DMS114 treated with DMSO at 0.1 percent for 48 hours (cell line): Measurements from ENCODE around the gene RAB21.
A peak's percentile ranks its signal among the peaks of the same experiment; 100 is the strongest.
"Not testable (repeated sequence)": the region's sequence is repeated elsewhere in the genome, so short reads cannot be mapped to it uniquely, and the experiment has no call there.

Experiments
- DNase-seq: peaks from one replicate; lab custom pipeline; 2025; ENCODE audit not compliant: unreplicated experiment; lab: John Stamatoyannopoulos, UW

RAB21 gene

DNA sequence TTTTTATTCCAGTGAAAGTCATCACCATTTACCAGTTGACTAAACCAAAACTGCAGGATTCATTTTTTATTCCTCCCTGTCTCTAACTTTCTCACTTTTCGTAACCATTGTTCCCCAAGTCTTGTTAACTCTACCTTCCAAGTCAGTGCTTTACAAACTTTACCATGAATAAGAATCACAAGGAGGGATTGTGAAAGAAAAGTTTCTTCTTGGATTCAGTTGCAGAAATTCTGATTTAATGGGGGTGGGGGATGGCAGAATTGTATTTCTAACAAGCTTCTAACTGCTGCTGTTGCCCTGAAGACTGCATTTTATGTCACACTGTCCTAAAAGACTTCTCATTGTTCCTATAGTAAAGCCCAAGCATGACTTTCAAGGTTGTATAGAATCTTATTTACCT lies 5.0 kb upstream of the RAB21 start:
- DNase-seq: no peak

- no peak for DNase-seq
These were observed 1.8 kb upstream of the RAB21 start for GRCh38 chr12:71752891-71753290.

DNA sequence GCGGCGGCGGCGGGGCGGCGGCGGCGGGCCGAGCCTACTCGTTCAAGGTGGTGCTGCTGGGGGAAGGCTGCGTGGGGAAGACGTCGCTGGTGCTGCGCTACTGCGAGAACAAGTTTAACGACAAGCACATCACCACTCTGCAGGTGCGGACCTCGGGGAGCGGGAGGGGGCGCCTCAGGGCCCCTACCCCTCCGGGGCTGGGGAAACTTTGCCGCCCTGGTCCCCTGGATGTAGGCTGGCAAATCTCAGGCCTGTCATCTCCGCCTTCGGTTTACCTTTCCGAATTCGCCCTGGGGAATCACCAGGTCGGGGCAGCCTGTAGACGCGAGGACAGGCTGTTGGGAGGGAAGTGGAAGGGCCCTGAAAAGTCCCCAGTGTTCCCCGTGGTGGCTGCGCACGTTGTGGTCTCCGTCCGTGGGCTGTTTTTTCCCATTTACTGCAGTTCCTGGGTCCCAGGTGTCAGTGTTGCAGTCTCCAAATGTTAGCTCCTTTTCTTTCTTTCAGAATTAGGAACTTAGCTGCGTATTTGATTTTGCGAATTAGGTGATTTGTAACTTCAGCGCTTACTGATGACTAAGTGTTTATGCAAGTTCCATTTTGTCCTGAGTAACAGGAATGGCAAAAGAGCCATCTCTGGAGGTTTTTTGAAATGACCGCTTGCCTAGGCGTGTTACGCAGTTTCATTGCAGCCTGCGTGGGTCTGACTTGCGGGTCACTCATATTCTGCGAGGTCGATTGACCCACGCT lies 656 bp downstream of the RAB21 start:
- peak; percentile 13 for DNase-seq

- no peak for DNase-seq
These were observed 1.5 kb downstream of the RAB21 start for GRCh38 chr12:71756054-71756690.

- DNase-seq: no peak
These were observed 5.3 kb downstream of the RAB21 start for GRCh38 chr12:71759941-71760340.

DNA sequence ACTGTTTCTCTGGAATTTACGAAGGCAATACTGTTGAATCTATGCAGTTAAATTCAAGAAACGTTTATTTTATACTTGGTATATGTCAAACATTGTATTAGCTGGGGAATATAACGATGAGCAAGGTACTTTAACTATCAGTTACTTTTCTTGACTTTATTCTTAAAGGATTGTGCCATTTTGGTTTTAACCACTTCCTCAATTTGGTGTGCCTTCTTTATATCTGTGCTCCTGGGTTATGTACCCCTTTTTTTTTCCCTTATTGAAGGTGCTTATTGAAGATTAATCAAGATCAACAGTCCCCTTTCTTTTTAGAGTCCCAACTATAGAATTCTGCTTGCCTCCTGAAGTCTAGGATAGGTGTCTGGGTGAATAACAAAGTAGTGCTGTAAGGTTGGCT lies 5.8 kb downstream of the RAB21 start:
- no peak for DNase-seq

GRCh38 chr12:71761354-71761753 lies 6.7 kb downstream of the RAB21 start:
- DNase-seq: not testable (repeated sequence)

DNA sequence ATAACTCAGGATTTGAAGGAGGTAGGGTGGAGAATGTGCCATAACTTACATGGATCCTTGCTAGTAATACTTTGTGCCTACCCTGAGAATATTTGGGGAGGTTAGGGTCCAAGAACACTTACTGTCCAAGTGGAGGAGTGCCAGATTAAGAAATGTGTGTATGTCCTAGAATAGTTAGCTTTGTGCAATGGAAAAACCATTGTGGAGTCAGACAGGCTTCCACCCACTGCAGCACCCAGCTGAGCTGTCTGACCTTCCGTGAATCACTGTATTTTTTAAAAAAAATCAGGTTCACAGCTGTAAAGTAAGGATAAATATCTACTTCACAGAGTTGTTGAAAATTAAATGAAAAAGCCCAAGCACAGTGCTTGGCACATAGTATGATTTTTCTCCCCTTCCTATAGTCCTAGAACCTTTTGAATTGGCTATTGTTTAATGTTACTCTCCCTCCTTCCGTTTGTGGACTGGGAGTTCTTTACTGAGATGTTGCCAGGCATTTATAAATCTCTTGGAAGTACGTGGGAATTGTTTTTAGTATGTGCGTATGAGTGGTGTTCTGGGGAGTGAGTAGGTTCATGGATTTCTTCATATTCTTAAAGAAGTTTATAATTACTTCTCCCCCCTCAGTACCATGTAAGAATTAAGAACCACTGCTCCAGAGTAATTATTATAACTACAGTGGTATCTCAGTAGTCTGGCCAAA lies 9.2 kb downstream of the RAB21 start:
- no peak for DNase-seq

DNA sequence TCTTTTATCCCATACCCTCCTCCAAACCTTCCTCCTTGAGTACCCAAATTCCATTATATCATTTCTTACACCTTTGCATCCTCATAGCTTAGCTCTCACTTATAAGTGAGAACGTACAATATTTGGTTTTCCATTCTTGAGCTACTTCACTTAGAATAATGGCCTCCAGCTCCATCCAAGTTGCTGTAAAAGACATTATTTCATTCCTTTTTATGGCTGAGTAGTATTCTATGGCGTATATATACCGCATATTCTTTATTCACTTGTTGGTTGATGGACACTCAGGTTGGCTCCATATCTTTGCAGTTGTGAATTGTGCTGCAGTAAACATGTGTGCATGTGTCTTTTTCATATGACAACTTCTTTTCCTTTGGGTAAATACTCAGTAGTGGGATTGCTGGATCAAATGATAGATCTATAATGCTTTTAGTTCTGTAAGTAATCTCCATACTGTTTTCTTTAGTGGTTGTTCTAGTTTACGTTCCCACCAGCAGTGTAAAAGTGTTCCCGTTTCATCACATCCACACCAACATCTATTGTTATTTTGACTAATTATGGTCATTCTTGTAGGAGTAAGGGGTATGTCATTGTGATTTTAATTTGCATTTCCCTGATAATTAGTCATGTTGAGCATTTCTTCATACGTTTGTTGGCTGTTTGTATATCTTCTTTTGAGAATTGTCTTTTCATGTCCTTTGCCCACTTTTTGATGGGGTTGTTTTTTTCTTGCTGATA lies 10.1 kb downstream of the RAB21 start:
- DNase-seq: no peak

GRCh38 chr12:71766202-71766601 lies 11.5 kb downstream of the RAB21 start:
- DNase-seq: no peak

DNA sequence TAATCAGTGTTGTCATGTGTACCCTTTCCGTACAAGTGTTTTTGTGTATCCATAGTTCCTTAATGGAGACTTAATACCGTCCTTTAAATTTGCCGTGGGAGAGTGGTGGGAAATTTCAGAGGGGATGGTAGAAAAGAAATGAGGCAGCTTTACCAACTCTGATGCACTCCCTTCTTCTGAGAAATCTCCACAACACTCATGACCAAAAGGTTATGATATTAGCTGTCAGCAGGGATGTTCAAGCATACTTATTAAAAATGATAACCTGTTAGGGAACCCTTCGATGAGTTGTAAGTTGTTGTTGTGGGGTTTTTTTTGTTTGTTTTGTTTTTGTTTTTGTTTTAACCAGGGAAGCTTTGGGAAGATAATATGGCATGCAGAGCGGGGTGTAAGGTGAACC lies 12.5 kb downstream of the RAB21 start:
- DNase-seq: no peak

- no peak for DNase-seq
These were observed 14.2 kb downstream of the RAB21 start for GRCh38 chr12:71768900-71769299.

DNA sequence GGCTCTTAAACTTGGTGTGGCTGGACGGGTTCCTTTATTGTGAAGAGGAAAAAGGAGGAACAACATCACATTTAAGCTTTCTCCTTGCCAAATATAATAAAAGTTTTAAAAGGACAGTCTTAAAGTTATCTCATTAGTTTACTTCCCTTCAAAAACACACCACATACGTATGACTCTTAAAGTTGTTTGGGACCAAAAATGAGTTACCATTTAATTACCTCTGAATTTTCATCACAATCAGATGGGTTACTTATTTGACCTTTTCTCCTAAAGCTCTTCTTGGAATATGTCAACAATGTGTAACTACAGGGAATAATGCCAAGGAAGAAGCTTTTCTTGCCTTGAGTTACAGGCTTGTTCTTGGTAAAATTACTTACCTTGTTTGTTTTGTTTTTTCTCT lies 16.4 kb downstream of the RAB21 start:
- DNase-seq: no peak

DNA sequence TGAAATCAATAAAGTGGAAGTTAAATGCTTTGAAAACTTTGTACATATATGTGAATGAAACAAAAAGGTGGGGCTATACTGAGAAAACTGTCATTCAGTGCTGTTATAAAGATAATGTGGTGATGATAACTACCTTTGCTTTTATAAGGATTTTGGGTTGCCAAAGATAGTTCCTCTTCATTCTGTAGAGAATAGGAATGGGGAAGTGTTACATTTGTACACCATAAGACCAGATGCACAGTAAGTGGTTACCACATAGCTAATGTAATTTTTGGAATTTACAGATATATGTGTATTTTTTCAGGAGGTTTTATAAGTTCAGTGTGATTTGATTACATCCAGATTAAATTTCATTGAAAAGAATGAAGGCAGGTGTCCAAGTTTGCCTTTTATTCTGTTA lies 18.1 kb downstream of the RAB21 start:
- no peak for DNase-seq

DNA sequence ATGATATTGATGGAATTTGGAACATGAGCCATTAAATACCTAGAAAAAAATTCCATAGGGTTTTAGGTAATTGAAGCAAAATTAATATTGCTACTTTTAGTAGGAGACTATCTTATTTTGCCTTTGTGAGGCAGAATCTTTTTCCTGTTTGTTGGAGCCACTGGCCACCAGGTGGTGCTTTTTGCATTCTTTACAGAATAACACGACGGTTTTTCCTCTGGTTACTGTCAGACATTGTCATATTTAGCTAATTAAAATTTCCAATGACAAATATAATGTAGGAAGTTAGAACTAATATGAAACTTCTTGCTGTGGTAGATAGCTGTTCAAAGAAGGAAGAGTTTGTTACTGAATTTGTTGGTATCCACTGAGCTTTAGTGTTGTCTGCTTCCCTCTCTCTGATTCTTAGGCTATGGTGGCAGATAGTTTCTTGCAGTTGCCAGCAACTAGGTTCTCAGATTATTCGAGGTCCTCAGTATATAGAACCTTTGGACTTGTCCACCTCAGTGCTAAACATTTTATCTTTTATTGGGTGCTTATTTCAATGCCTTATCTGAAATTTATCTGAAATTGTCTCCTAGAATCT lies 25.7 kb downstream of the RAB21 start:
- peak; percentile 21 for DNase-seq

GRCh38 chr12:71782017-71782416 lies 27.4 kb downstream of the RAB21 start:
- no peak for DNase-seq

DNA sequence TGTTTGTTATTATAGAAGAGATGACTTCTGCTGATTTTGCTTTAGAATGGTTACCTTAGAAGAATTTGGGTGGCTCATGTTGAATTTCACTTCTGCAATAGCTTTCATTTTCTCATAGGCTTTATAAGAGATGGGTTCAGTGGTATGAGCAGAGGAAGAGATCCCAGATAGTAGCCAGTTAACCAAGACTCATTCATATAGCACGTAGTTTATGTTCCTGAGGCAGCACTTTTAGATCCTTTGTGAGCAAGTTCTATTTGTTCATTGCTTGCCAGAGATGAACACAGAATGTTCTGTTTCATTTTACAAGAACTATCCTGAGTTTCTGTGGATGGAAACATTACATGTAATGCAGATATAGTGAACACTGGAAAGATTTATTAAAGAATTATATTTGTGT lies 32.2 kb downstream of the RAB21 start:
- DNase-seq: no peak

DNA sequence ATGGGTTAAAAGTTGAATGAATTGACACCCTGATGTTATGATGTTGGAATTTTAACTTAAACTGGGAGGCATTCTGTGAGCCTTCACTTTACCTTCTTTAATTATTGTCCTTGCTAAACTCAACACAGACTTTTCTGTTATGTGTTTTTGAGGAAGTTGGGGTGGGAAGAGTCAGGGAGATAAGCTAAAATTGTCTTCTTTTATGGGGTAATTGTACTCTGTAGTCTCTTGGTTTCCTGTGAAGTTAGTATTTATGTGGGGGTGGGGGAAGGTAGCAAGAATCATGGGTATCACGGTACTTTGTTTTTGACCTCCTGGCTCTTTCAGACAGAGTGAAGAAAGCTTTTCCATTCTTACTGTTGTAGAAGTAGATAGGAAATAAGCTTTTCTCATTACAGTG lies 32.9 kb downstream of the RAB21 start:
- DNase-seq: no peak

DNA sequence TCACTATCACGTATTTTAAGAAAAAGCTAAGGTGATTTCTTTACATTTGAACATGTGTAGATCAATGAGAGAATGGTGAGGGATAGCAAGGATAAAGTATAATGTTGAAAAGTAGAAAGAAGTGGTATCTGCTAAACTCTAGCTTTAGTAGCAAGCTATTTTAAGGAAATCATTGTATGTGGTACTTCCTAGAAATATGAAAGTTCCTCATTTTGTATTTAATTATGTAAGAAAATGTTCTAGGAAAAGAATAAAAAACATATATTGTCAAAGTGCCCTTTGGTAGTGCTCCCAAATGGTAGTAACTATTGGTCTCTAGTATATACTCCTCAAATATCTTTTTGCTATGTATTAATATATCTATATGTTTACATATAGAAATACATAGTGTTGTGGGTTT lies 35.7 kb downstream of the RAB21 start:
- DNase-seq: no peak

- no peak for DNase-seq
These were observed 36.9 kb downstream of the RAB21 start for GRCh38 chr12:71791473-71792150.

DNA sequence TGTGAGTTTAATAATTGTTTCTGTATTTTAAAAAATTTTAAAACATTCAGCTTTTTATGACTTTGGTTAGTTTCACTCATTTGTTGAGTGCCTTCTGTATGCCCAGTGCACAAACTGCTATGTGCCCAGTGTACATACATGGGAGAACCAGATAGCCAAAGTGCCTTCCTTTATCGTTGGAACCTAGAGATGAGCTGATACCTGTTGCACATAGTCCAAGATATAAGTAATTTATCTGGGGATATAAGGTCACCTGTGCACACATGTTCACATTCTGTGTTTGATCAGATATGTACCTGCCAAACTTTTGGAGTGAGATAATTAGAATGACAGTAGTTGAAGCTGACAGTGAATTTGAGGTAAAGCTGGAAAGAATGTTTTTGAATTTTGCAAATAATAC lies 37.9 kb downstream of the RAB21 start:
- no peak for DNase-seq
